ENCODE results near the gene SLC23A3.

Gene SLC23A3

DNA sequence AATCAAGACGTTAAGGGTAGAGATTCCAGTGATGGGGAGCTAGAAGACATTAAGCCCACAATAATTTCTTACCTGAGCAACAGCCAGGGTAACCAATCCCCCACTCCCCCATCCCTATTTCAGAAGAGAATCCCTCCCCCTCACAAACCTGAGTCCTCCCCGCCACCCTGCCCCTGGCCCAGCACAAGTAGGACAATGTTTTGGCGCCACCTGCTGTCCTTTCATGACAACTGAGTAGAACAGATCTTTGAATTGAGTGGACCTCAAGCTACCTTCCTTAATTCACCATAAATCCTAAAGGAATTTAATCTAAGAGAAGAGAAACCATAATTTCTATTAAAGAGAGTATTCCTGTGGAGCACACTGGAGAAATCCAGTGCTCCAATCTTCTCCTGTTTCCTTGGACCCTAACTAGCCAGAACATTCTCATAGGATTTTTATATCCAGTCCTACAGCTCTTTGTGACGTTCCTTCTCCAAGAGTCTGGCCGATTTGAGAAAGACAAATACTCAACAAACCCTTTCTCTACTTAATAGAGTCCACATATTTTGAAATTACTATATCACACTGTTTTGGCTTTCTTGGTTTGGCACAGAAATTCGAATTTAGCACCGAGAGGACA is 50.3 kb downstream of the SLC23A3 start:
- no peak for TF ChIP-seq TEAD4 (IDR thresholded peaks at IDR 0.05)
- TF ChIP-seq RAD21 (IDR thresholded peaks at IDR 0.05; ENCODE audit: low read depth): peak; percentile 86

DNA sequence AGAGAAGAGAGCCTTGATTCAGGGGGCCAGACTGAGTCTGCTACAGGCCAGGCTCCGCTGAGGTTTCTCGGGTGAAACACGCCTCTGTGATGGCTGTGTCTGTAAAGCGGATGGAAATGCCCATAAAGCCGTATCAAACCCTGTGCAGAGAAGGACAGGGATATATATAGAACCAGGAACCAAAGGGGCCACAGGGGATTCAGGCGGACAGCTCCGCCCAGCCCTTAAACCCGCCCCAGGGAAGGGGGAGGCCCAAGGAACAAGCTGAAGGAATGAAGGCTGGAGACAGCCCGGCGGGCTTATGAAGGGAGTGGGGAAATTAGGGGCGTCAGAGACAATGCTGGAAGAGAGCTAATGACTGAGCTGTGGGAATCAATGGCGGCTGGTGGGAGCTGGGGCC is 51.3 kb downstream of the SLC23A3 start:
- TF ChIP-seq RAD21 (IDR thresholded peaks at IDR 0.05; ENCODE audit: low read depth) (no peak), CREB1 (IDR thresholded peaks at IDR 0.05; ENCODE audit: low read depth) (no peak), TEAD4 (IDR thresholded peaks at IDR 0.05) (no peak), FOXM1 (IDR thresholded peaks at IDR 0.05; ENCODE audit: borderline replicate concordance, low read depth) (no peak)

DNA sequence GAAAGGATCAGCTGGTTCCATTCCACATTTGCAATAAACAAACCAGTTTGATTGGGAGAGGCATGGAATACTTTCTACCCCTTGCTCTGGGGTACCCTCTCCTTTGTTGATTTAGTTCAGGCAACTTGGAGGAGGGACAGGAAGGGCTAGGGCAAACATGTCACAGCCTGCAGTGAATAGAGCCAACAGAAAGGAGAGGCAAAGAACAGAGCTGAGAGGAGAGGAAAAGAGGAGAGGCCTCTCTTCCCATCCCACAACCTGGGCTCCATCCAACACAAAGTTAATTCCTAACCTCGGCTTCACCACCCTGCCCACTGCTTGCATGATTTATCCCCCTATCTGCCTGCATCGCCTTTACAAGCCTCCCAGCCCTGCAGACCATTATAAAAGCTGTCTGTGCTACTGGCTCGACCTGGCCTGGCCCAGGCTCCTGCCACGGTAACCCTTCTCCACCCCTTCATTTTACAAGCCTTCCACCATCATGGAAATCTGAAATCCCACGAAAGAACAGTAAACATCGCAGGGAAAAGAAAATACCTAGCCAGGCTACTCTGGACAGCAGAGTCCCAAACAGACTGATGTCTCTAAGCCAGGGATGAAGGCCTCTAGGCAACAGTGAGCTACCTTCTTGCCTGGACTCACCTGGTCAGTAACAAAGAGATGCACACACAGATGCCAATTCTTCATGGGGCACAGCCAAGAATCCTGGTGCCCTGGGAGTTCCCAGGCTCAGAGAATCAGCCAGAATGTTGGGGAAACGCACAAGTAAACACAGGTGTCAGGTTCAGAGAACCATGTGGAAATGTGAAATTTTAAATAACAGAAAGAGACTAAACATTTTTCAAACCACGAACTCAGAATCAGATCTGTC is 52.8 kb downstream of the SLC23A3 start:
- TF ChIP-seq RAD21 (IDR thresholded peaks at IDR 0.05; ENCODE audit: low read depth) (no peak), EP300 (IDR thresholded peaks at IDR 0.05; ENCODE audit: borderline replicate concordance) (no peak), CREB1 (IDR thresholded peaks at IDR 0.05; ENCODE audit: low read depth) (no peak), TAF1 (IDR thresholded peaks at IDR 0.05; ENCODE audit: low read depth) (no peak), CEBPB (IDR thresholded peaks at IDR 0.05) (no peak), NFIC (IDR thresholded peaks at IDR 0.05) (no peak), FOXM1 (IDR thresholded peaks at IDR 0.05; ENCODE audit: borderline replicate concordance, low read depth) (no peak), TEAD4 (IDR thresholded peaks at IDR 0.05) (no peak), ZBTB7A (IDR thresholded peaks at IDR 0.05; ENCODE audit: low read depth) (no peak), TCF12 (IDR thresholded peaks at IDR 0.05; ENCODE audit: low read depth) (no peak), EGR1 (IDR thresholded peaks at IDR 0.05) (no peak), YY1 (IDR thresholded peaks at IDR 0.05; ENCODE audit: low read depth) (no peak)
- TF ChIP-seq, protein P1, sequence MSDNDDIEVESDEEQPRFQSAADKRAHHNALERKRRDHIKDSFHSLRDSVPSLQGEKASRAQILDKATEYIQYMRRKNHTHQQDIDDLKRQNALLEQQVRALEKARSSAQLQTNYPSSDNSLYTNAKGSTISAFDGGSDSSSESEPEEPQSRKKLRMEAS (IDR thresholded peaks at IDR 0.05): no peak
- TF ChIP-seq, protein P2, sequence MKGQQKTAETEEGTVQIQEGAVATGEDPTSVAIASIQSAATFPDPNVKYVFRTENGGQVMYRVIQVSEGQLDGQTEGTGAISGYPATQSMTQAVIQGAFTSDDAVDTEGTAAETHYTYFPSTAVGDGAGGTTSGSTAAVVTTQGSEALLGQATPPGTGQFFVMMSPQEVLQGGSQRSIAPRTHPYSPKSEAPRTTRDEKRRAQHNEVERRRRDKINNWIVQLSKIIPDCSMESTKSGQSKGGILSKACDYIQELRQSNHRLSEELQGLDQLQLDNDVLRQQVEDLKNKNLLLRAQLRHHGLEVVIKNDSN (IDR thresholded peaks at IDR 0.05): no peak
- TF ChIP-seq, protein P3, sequence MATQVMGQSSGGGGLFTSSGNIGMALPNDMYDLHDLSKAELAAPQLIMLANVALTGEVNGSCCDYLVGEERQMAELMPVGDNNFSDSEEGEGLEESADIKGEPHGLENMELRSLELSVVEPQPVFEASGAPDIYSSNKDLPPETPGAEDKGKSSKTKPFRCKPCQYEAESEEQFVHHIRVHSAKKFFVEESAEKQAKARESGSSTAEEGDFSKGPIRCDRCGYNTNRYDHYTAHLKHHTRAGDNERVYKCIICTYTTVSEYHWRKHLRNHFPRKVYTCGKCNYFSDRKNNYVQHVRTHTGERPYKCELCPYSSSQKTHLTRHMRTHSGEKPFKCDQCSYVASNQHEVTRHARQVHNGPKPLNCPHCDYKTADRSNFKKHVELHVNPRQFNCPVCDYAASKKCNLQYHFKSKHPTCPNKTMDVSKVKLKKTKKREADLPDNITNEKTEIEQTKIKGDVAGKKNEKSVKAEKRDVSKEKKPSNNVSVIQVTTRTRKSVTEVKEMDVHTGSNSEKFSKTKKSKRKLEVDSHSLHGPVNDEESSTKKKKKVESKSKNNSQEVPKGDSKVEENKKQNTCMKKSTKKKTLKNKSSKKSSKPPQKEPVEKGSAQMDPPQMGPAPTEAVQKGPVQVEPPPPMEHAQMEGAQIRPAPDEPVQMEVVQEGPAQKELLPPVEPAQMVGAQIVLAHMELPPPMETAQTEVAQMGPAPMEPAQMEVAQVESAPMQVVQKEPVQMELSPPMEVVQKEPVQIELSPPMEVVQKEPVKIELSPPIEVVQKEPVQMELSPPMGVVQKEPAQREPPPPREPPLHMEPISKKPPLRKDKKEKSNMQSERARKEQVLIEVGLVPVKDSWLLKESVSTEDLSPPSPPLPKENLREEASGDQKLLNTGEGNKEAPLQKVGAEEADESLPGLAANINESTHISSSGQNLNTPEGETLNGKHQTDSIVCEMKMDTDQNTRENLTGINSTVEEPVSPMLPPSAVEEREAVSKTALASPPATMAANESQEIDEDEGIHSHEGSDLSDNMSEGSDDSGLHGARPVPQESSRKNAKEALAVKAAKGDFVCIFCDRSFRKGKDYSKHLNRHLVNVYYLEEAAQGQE (IDR thresholded peaks at IDR 0.05; ENCODE audit: low read depth): no peak

DNA sequence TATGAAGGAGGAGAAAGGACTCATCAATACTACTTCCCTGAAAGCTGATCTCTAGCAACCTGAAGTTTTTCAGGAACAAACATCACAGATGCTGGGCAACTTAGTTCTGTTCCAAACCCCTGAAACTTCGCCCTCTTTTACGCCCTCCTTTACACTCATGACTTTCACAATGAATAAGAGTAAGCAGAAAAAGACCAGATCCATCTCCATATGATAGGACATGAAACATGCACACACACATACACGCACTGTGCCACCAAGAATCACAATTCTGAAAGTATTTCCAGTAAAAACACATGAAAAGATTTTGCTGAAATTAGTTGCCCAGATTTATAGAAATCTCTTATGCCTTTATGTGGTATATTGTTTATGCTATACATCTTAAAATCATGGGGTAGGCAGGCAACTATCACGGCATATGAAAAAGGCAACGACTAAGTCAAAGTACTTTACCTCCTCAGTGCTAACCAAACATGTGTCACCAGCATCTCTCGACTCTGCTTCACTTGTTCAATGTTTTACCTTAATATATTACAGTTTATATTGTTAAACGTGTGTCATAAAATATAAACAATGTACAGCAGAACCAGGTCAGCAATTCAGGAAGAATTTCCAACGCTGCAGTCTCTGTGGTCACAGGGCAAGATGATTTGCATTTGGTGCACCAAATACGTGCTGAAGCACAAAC is 57.0 kb downstream of the SLC23A3 start:
- TF ChIP-seq TCF12 (IDR thresholded peaks at IDR 0.05; ENCODE audit: low read depth) (no peak), RAD21 (IDR thresholded peaks at IDR 0.05; ENCODE audit: low read depth) (no peak), TEAD4 (IDR thresholded peaks at IDR 0.05) (no peak), YY1 (IDR thresholded peaks at IDR 0.05; ENCODE audit: low read depth) (no peak), TAF1 (IDR thresholded peaks at IDR 0.05; ENCODE audit: low read depth) (no peak), NFIC (IDR thresholded peaks at IDR 0.05) (no peak), CEBPB (IDR thresholded peaks at IDR 0.05) (no peak), FOXM1 (IDR thresholded peaks at IDR 0.05; ENCODE audit: borderline replicate concordance, low read depth) (no peak), ZBTB7A (IDR thresholded peaks at IDR 0.05; ENCODE audit: low read depth) (no peak), EGR1 (IDR thresholded peaks at IDR 0.05) (no peak)
- TF ChIP-seq, protein P1 (IDR thresholded peaks at IDR 0.05): no peak
- TF ChIP-seq, protein P2 (IDR thresholded peaks at IDR 0.05): no peak
- TF ChIP-seq, protein P3 (IDR thresholded peaks at IDR 0.05; ENCODE audit: low read depth): no peak

DNA sequence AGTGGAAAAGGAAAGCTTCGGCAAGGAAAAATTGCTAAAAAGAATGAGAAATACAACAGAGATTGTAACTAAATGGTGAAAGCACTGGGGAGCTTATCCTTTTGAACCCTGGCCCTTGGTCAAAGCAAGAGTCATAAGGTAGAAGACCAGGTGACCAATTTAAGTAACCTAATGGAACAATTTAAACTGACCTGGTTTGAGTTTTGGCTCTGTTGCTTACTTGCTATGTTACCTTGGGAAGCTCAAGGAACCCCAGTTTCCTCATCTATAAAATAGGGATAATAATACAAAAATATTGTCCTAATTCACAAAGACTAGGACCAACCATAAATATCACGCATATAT is 57.8 kb downstream of the SLC23A3 start:
- no peak for TF ChIP-seq TCF12 (IDR thresholded peaks at IDR 0.05; ENCODE audit: low read depth)
- no peak for TF ChIP-seq NFIC (IDR thresholded peaks at IDR 0.05)
- no peak for TF ChIP-seq TEAD4 (IDR thresholded peaks at IDR 0.05)
- TF ChIP-seq TAF1 (IDR thresholded peaks at IDR 0.05; ENCODE audit: low read depth): no peak
- no peak for TF ChIP-seq YY1 (IDR thresholded peaks at IDR 0.05; ENCODE audit: low read depth)

Measured in Ishikawa (cell line).